D341Med (cell line): Measurements from ENCODE around the gene IFNW1.
"Not testable (repeated sequence)": the region's sequence is repeated elsewhere in the genome, so short reads cannot be mapped to it uniquely, and the experiment has no call there.

ENCODE experiments used
- DNase-seq: peaks from one replicate; pipeline ENCODE4 v3.0.0; 2012; ENCODE audit warnings: low spot score

The IFNW1 gene

DNA sequence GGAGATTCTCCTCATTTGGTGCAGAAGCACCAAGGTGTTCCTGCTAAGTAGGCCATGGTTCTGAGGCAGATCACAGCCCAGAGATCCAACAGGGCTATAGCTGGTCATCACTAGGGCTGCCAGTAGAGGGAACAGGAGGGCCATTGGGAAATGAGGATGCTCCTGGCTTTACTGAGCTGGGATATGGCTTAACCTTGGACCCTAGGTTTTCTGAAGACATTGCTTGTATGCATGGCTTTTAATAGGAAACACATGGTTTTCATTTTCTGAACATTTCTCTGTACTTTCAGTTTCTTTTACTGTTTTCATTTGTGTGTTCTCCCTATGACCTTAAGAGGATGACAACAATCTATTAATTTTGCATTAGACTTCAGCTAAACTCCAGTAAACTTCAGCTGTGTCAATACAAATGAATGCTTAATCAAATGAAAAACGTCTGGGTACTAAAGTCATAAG lies at the start of gene IFNW1:
TSS of gene IFNW1 (minus strand) at position 406 of the 456 bp plus-strand sequence. CDS start at position 144, 262 bp downstream.
- DNase-seq: no peak

GRCh38 chr9:21187487-21187886 lies 45.9 kb upstream of the IFNW1 start, which contains the start of gene IFNA4:
IFNA4 (minus strand) TSS chr9:21187587; CDS start chr9:21187531, 56 bp downstream.
- not testable (repeated sequence) for DNase-seq

DNA sequence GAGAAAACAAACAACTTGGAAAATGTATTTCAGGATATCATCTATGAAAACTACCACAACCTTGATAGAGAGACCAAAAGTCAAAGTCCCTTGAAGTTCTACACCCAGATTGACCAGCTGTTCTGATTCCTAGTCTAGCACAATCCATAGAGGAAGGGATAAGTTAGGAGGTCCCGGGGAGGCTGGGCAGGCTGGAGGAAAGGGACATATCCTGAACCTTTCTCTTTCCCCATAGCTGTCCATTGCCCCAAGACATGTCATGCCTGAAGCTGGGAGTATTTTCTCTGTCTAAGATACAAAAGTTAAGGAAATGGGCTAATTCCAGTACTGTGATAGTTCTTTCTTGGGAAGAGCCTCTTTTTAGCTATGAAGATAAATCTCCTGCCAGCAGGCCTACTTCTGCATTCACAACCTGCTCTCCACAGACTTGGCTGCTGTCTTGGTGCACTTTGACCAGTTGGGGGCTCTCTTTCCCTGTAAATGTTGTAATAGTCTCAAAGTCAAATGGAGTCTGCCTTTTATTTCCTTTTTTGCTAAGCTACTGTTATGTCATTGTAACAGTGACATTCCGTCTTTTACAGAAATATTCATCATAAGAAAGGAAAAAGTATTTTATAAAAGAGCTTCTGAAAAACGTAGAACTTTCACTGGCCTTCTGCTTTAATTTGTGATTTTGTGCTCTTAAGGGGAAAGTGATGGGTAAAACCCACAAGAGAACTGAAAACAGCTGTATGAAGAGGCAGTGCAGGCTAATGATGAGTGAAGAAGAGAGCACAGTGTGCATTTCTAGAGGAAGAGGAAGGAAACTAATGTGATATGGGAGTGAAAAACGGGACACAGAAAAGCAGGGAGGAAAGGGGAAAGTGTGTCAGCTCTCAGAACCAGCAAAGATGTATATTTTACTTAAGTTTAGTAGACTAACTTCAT lies 41.4 kb upstream of the IFNW1 start:
- DNase-seq: not testable (repeated sequence)

GRCh38 chr9:21174671-21175070 lies 33.0 kb upstream of the IFNW1 start:
- DNase-seq: no peak

GRCh38 chr9:21172156-21172555 lies 30.5 kb upstream of the IFNW1 start:
- DNase-seq: no peak

DNA sequence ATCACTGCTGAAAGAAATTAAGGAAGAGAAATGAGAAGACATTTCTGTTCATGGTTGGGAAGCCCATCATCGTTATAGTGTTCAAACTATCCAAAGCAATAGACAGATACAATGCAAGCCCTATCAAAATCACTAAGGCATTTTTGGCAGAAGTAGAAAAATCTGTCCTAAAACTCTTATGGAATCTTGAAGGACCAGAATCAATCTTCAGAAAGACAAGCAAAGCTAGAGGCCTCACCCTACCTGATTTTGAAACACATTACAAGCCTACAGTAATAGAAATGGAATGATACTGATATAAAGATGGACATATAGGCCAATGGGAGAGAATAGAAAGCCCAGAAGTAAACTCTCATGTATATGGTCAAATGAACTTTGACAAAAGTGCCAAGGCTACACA lies 29.7 kb upstream of the IFNW1 start:
- DNase-seq: no peak

GRCh38 chr9:21166560-21166959 lies 24.9 kb upstream of the IFNW1 start, which contains the start of gene IFNA21:
IFNA21 (minus strand) TSS chr9:21166660; CDS start chr9:21166612, 48 bp downstream.
- DNase-seq: not testable (repeated sequence)

GRCh38 chr9:21165516-21165915 lies 23.9 kb upstream of the IFNW1 start:
- no peak for DNase-seq

DNA sequence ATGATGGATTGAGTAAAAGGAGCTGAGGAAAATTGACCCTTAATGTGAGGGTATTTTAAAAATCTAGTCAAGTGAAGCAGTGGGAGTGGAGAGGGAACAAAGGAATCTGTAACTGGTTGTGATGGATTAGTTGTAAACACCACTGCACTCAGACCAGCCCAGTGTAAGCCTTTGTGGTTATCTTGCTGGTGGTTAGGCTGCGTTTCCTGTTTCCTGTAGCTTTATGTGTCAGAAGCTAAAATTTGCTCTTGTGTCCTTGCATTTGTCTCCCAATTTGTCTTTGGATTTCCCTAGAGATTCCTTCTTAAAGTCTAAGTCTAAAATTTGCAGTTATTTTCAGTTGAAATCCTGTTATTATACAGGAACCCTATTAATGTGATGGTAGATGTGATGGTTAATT lies 18.5 kb upstream of the IFNW1 start:
- DNase-seq: no peak

DNA sequence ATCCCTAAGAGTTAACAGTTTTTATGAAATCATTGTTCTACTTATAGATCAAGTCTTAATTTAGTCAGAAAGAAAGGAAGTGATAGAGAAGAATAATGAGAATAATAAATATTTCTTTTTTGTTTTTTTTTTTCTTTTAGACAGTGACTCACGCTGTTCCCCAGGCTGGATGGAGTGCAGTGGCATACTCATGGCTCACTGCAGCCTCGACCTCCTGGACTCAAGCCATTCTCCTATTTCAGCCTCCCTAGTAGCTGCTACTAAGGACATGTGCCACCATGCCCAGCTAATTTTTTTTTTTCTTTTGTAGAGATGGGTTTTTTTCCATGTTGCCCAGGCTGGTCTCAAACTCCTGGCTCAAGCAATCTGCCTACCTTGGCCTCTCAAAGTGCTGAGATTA lies 13.9 kb upstream of the IFNW1 start:
- no peak for DNase-seq

DNA sequence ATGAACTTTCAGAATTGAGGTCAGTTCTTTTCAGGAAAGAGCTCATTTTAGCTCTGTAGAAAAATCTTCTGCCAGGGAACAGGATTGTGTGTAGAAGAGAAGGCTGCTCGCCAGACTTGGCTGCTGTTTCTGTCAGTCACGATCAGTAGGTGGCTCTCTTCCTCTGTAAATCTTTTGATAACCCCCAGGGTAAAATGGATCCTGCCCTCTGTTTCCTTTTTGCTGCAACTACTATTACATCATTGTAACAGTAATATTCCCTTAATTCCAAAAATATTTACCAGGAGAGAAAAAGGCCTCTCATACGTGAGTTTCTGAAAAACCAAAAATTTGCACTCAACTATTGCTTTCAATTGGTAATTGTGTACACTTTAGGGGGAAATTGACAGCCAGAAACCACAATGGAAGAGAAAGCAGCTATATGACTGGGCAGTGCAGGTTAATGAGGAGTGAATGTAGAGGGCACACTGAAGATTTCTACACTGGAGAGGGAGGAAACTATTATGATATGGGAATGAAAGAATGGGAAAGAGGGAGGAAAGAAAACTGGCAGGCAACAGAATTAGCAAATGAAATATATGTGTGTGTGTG lies 12.5 kb upstream of the IFNW1 start:
- DNase-seq: peak; percentile 29

GRCh38 chr9:21153336-21154017 lies 11.8 kb upstream of the IFNW1 start:
- no peak for DNase-seq

DNA sequence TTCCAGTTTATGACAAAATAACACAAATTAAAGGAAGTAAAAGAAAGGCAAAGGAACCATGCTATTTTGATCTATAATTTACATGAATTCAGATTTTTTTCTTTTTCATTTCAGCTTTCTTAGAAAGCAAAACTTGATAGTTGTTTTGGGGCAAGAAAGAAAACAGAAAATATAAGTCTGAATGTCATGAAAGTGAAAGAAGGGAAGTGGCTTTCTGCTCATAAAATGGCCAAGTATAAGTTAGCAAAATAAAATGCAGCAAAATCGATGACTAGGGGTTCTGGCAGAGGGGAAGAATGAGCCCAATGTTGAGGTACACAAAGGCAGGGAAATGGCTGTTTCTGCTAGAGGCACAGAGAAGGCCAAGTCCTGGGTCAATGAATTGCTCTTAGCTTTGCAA lies 3.0 kb upstream of the IFNW1 start:
- DNase-seq: no peak

DNA sequence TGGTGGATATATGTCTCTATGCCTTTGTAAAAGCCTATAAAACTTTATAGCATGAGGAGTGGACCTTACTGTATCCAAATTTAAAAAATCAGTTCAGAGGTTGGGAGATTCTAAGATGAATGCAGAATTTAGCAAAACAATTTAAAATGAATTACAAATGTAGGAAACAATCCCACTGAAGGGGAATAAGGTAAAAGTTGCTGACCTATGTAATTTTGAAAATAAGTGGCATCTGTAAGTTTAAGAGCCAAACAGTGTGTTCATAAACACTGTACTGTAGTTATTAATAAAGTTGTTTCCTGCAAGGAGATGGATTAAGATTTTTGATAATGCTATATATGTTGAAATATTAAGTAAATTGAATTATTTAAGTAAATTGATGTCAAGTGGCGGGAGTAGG lies 4.6 kb downstream of the IFNW1 start:
- no peak for DNase-seq

GRCh38 chr9:21135736-21136135 lies 5.9 kb downstream of the IFNW1 start:
- no peak for DNase-seq

DNA sequence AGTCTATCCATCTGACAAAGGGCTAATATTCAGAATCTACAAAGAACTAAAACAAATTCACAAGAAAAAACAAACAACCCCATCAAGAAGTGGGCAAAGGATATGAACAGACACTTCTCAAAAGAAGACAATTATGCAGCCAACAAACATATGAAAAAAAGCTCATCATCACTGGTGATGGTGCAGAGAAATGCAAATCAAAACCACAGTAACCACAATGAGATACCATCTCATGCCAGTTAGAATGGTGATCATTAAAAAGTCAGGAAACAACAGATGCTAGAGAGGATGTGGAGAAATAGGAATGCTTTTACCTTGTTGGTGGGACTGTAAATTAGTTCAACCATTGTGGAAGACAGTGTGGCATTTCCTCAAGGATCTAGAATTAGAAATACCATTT lies 13.4 kb downstream of the IFNW1 start:
- not testable (repeated sequence) for DNase-seq

GRCh38 chr9:21121595-21122251 lies 19.9 kb downstream of the IFNW1 start:
- no peak for DNase-seq

DNA sequence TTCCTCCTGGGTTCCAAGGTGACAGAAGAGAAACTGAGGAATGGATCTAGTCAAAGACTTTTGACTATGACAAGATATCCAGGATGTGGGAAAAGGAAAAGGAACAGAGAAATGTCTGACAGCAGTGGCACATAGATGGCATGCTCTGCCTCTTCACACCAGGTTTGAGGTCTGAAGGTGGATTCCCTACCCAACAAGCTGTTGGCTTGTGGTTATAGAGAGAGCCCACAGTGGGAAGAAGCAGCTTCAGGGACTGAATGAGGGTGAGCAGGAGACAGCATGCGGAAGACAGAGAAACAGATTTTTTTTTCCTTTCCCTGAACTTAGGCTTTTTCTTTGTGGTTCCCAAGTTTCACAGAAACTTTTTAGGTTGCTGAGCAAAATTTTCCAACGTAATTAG lies 20.6 kb downstream of the IFNW1 start:
- DNase-seq: no peak

- DNase-seq: no peak
These were observed 22.4 kb downstream of the IFNW1 start for GRCh38 chr9:21119093-21119770.

DNA sequence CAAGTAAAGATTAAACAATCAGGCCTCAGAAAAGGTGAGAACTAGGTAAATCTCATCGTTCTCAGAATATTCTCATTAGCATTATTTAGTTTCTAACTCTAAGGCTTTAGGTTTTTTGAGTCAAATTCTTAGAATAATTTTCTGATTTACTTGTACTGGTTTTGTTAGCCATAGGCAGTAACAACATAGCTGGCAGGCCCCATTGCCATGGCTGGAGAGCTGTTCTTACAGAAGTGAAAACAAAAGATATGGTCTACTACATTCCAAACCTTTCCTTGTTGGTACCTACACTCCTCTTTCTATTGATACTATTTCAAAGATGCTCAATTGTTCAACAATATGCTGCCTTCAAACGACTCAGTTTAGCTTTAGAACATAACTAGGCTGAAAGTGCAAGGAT lies 27.3 kb downstream of the IFNW1 start:
- DNase-seq: no peak
